LNCAP (cell line): ENCODE measurements around the gene PABPC3.

Experiments used
- TF ChIP-seq, protein P1 (sequence below): fragments of 450-650 bp; IDR thresholded peaks from 2 replicates; pipeline ENCODE4 v1.5.1; 2017; ENCODE audit warnings: mild to moderate bottlenecking

PABPC3 gene

DNA sequence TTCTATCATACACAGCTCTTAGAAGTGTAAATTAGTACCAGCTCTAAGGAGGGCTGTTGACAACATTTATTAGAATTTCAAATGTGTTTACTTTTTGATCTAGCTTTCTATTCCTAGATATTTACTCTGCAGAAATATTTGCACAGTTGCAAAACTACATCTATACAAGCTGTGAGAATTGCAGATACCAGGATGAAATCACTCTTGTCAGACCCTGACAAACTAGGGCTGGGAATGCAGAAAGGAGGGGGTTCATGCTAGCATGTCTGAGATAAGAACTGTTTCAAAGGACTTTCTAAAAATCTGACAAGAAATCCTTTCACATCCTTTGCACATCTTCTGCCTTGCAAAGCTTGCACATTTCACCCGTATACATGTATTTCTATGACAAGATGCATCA, 11.8 kb upstream of the PABPC3 start:
- TF ChIP-seq, protein P1, sequence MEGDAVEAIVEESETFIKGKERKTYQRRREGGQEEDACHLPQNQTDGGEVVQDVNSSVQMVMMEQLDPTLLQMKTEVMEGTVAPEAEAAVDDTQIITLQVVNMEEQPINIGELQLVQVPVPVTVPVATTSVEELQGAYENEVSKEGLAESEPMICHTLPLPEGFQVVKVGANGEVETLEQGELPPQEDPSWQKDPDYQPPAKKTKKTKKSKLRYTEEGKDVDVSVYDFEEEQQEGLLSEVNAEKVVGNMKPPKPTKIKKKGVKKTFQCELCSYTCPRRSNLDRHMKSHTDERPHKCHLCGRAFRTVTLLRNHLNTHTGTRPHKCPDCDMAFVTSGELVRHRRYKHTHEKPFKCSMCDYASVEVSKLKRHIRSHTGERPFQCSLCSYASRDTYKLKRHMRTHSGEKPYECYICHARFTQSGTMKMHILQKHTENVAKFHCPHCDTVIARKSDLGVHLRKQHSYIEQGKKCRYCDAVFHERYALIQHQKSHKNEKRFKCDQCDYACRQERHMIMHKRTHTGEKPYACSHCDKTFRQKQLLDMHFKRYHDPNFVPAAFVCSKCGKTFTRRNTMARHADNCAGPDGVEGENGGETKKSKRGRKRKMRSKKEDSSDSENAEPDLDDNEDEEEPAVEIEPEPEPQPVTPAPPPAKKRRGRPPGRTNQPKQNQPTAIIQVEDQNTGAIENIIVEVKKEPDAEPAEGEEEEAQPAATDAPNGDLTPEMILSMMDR: no peak

DNA sequence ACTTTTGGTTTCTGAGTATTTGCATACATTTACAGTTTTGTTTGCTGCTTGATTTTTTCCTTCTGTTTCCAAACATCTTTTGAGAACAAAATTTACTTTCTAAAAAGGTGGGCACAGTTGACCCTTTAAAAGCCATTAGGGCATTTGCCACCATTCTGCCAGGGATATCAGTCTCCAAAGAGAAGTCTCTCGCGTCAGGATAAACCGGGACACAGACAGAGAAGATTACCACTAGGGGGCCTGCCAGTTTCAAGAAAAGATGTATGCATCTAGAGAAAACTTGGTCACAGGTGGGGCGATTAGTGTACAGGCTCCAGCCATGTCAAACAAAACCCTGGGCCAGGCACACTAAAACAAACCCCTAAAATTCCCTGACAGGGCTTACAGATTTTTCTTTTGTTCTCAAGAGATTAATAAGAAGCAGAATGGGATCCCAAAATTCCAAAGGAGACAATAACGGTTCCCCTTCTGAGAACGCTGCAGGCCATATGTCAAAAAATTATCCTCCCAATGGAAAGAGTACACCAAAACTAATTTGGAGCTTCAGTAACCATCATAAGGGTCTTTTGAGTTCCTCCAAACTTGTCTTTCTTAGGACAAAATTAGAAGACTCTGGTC, 10.7 kb upstream of the PABPC3 start:
- TF ChIP-seq, protein P1: peak; percentile 57

DNA sequence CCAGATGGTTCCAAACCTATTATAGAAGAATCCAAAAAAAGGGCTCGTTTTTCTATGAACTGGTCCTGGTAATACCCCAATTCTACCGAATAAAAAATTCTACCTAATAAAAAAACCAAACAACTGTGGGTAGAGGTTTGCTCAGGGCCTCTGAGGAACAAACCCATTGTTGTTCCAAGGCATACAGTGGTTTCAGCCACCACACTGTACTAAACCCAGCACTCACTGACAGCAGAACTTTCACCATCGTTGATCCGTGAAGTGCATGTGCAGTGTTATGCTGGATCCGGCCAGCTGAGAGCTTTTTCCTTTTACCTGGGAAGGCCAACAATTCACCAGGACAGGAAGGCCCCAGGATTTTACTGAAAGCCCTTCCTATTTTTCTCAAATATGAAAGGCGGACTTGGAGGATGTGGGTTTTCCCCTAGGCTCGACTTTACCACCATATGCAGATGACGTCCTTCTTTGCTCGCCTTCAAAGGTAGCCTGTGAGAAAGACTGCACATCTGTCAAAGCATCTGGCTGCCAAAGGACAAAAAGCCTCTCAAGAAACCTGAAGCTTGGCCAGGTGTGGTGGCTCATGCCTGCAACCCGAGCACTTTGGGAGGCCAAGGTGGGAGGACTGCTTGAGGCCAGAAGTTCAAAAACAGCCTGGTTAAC, 7.2 kb upstream of the PABPC3 start:
- TF ChIP-seq, protein P1: no peak

DNA sequence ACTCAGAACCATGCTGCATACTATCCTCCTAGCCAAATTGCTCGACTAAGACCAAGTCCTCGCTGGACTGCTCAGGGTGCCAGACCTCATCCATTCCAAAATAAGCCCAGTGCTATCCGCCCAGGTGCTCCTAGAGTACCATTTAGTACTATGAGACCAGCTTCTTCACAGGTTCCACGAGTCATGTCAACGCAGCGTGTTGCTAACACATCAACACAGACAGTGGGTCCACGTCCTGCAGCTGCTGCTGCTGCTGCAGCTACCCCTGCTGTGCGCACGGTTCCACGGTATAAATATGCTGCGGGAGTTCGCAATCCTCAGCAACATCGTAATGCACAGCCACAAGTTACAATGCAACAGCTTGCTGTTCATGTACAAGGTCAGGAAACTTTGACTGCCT, 1.5 kb downstream of the PABPC3 start:
- TF ChIP-seq, protein P1: no peak

DNA sequence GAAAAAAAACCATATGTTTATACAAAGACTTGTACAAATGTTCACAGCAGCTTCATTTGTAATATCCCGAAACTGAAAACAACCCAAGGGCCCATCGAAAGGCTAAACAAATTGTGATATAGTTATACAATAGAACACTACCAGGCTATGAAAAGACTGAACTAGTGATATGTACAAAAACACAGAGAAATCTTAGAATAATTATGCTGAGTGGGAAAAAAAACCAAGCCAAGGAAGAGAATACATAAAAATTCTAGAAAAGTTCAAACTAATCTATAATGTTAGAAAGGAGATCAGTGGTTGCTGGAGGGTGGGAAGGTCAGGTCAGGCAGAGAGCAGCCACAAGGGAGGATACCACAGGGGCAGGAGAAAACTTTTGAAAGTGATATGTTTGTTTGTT, 7.8 kb downstream of the PABPC3 start:
- TF ChIP-seq, protein P1: no peak

DNA sequence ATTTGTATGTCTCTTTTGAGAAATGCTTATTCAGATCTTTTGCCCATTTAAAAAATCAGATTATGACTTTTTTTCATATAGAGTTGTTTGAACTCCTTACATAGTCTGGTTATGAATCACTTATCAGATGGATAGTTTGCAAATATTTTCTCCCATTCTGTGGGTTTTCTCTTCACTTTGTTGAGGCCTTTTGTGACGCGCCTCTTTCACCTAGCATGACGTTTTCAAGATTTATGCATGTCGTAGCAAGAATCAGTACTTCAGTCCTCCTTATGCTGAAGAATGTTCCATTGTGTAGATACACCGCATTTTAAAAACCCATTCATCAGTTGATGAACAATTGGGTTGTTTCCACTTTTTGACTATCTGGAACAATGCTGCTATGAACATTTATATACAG, 13.4 kb downstream of the PABPC3 start:
- TF ChIP-seq, protein P1: no peak

DNA sequence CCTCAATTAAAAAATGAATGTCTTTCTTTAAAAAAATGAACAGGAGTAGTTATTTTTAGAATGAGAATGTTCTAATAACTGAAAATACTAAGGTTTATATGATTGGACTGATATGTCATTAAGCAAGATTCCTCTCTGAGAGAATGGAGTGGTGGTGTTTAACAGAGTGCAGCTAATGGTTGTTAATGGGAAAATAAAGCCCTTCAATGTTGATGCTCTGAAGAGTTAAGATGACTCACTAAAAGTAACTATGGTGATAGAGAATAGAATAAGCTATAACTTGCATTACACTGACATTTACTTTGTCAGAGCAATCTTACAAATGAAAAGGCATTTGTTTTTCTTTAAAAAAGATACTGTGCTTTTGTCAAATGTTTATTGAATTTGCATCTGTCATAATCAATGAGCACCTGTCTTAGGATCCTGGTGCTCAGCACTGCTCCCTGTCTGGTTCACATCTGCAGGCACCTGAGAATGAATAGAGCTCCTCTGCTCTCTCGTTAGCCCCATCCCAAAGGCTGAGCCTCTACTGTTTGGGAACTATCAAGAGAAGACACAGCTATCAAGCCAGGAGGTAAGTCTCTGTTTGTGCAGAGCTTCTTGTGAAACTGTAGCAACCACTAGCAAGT, 15.1 kb downstream of the PABPC3 start:
- TF ChIP-seq, protein P1: no peak
